Measurements from ENCODE around the gene HIVEP3. TPM values are rescaled to one million over a fixed set of nuclear protein-coding genes. Genes with fewer than 3 reads are reported as not detected.
A peak's percentile ranks its signal among the peaks of the same experiment; 100 is the strongest.

Gene HIVEP3
- total RNA-seq, 1 donor from 2014 or later: 3.6 TPM

GRCh38 chr1:41741244-41741643 is 177.5 kb downstream of the HIVEP3 start:
- no peaks in the 10 kb centered on the region for H3K36me3 Mint-ChIP-seq (ENCODE audit: low read depth)
- no peaks in the 10 kb centered on the region for H3K9me3 Mint-ChIP-seq (ENCODE audit: low read depth)
- peaks cover 19% of the 10 kb centered on the region for H3K4me1 Mint-ChIP-seq (ENCODE audit: low read depth)
- DNase-seq (ENCODE audit: low spot score): no peak
- no peaks in the 10 kb centered on the region for H3K27me3 Mint-ChIP-seq (ENCODE audit: low read depth)
- TF ChIP-seq CTCF (IDR thresholded peaks at IDR 0.05): no peak
- no peak overlapping the region for H3K4me3 Mint-ChIP-seq (ENCODE audit: unreplicated experiment)
- H3K27ac Mint-ChIP-seq (ENCODE audit: unreplicated experiment): no peak overlapping the region

GRCh38 chr1:41740630-41741239 is 178.0 kb downstream of the HIVEP3 start:
- Mint-ChIP-seq H3K27ac (ENCODE audit: unreplicated experiment) (no peak overlapping the region), H3K27me3 (ENCODE audit: low read depth) (peaks cover under 1% of the 10 kb centered on the region), H3K4me1 (ENCODE audit: low read depth) (peaks cover 16% of the 10 kb centered on the region), H3K36me3 (ENCODE audit: low read depth) (no peaks in the 10 kb centered on the region), H3K4me3 (ENCODE audit: unreplicated experiment) (no peak overlapping the region), H3K9me3 (ENCODE audit: low read depth) (no peaks in the 10 kb centered on the region)
- no peak for DNase-seq (ENCODE audit: low spot score)
- no peak for TF ChIP-seq CTCF (IDR thresholded peaks at IDR 0.05)

- no peak for DNase-seq (ENCODE audit: low spot score)
- H3K27me3 Mint-ChIP-seq (ENCODE audit: low read depth): peaks cover 3% of the 10 kb centered on the region
- no peak overlapping the region for H3K4me3 Mint-ChIP-seq (ENCODE audit: unreplicated experiment)
- H3K9me3 Mint-ChIP-seq (ENCODE audit: low read depth): no peaks in the 10 kb centered on the region
- H3K27ac Mint-ChIP-seq (ENCODE audit: unreplicated experiment): no peak overlapping the region
- no peak for TF ChIP-seq CTCF (IDR thresholded peaks at IDR 0.05)
- no peaks in the 10 kb centered on the region for H3K36me3 Mint-ChIP-seq (ENCODE audit: low read depth)
- peaks cover 16% of the 10 kb centered on the region for H3K4me1 Mint-ChIP-seq (ENCODE audit: low read depth)
These were observed 178.7 kb downstream of the HIVEP3 start for GRCh38 chr1:41740058-41740457.

- Mint-ChIP-seq H3K36me3 (ENCODE audit: low read depth) (no peaks in the 10 kb centered on the region), H3K9me3 (ENCODE audit: low read depth) (no peaks in the 10 kb centered on the region), H3K27ac (ENCODE audit: unreplicated experiment) (peak overlapping the region; percentile 91), H3K27me3 (ENCODE audit: low read depth) (peaks cover 3% of the 10 kb centered on the region), H3K4me1 (ENCODE audit: low read depth) (peaks cover 16% of the 10 kb centered on the region), H3K4me3 (ENCODE audit: unreplicated experiment) (peak overlapping the region; percentile 59)
- no peak for TF ChIP-seq CTCF (IDR thresholded peaks at IDR 0.05)
- DNase-seq (ENCODE audit: low spot score): no peak
These were observed 179.4 kb downstream of the HIVEP3 start for GRCh38 chr1:41739061-41739955.

- H3K4me1 Mint-ChIP-seq (ENCODE audit: low read depth): peaks cover 16% of the 10 kb centered on the region
- H3K4me3 Mint-ChIP-seq (ENCODE audit: unreplicated experiment): peak overlapping the region; percentile 59
- peaks cover 3% of the 10 kb centered on the region for H3K27me3 Mint-ChIP-seq (ENCODE audit: low read depth)
- TF ChIP-seq CTCF (IDR thresholded peaks at IDR 0.05): no peak
- no peaks in the 10 kb centered on the region for H3K36me3 Mint-ChIP-seq (ENCODE audit: low read depth)
- H3K27ac Mint-ChIP-seq (ENCODE audit: unreplicated experiment): peak overlapping the region; percentile 91
- DNase-seq (ENCODE audit: low spot score): no peak
- H3K9me3 Mint-ChIP-seq (ENCODE audit: low read depth): no peaks in the 10 kb centered on the region
These were observed 180.2 kb downstream of the HIVEP3 start for GRCh38 chr1:41738475-41738874.

Measured in chondrocyte (in vitro differentiated cells).